Suprapubic skin (tissue), 4 donors: ENCODE data around the gene UMOD. TPM values are rescaled to one million over a fixed set of nuclear protein-coding genes. Genes with fewer than 3 reads are reported as not detected.

Experiments used
- DNase-seq, 2 donors: peaks; one replicate each; pipeline ENCODE4 v3.0.0-alpha.2; 2019; ENCODE audit warnings: low spot score in 2 of 2
- H3K27ac ChIP-seq: fragments of 200-600 bp; sonication (generic); one replicate; pipeline ENCODE4 v1.5.1; 2019
- H3K27me3 ChIP-seq: fragments of 200-600 bp; sonication (generic); one replicate; pipeline ENCODE4 v1.5.1; 2019
- H3K36me3 ChIP-seq: fragments of 200-600 bp; sonication (generic); one replicate; pipeline ENCODE4 v1.5.1; 2019
- H3K4me1 ChIP-seq: fragments of 200-600 bp; sonication (generic); one replicate; pipeline ENCODE4 v1.5.1; 2019
- H3K4me3 ChIP-seq: fragments of 200-600 bp; sonication (generic); one replicate; pipeline ENCODE4 v1.5.1; 2019; ENCODE audit warnings: mild to moderate bottlenecking
- H3K9me3 ChIP-seq: fragments of 200-600 bp; sonication (generic); one replicate; pipeline ENCODE4 v1.5.1; 2019
- EP300 ChIP-seq: sonication (generic); formaldehyde crosslinking; IDR thresholded peaks from one replicate; pipeline ENCODE4 v1.6.1; 2017; ENCODE audit warnings: antibody characterized with exemption
- POLR2A ChIP-seq, 2 donors: fragments of 450-650 bp; IDR thresholded peaks; one replicate each; pipeline ENCODE4 v1.6.1; 2017; ENCODE audit warnings: antibody characterized with exemption in 2 of 2, mild to moderate bottlenecking in 2 of 2, moderate library complexity in 2 of 2
- POLR2AphosphoS5 ChIP-seq, 3 donors: sonication (generic); formaldehyde crosslinking; IDR thresholded peaks; one replicate each; pipeline ENCODE4 v1.6.1; 2017; ENCODE audit warnings: antibody characterized with exemption in 3 of 3
- WGBS: methylation state at CpG from one replicate; pipeline ENCODE4 v1.1.5; 2018; 5-methylcytosine and 5-hydroxymethylcytosine counted together
- total RNA-seq, 4 donors: library from RNA; depleted of rRNA; stranded (reverse); fragments of >200 nt; gene quantifications; one replicate each; pipeline ENCODE4 v1.1.0, GENCODE V29; 2016
- TF ChIP-seq, protein P1 (sequence below), 2 donors: fragments of 200-600 bp in 1 of 2; fragments of 450-650 bp in 1 of 2; sonication (generic) in 1 of 2; IDR thresholded peaks; one replicate each; pipeline ENCODE4 v1.5.1; 2016 to 2019; ENCODE audit warnings: antibody characterized with exemption in 2 of 2, mild to moderate bottlenecking in 1 of 2, moderate library complexity in 1 of 2

The UMOD gene
- total RNA-seq, 4 donors from 2014 or later, result not detected

DNA sequence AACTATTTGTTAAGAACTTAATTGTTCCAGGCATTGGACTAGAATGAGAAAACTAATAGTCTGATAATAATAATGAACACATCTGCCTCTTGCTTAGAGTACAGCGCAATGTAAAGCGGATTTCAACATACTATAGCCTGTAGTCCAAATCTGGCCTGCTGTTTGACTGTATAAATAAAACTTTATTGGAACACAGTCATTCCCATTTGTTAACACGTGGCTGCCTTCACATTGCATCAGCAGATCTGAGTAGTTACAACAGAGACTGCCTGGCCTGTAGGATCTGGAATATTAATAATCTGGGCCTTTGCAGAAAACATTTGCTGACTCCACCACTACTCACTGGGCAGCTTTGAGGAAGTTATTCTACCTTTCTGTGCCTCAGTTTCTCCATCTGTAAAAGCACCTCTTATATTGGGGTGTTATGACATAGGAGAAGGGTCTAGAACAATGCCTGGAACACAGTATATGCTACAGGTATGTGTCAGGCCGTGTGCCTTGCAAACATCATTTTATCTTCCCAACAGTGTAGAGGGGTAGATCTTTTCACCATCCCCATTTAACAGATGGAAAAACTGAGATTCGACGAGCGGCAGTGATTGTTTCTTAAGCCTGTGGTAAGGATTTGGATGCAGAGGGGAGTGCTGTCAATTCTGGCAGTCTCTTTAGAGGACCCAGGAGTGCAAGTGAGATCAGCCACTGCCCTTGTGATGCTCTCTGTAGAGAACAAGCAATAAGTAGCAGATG is 29.9 kb upstream of the UMOD start:
- no peaks in the 10 kb centered on the region for H3K36me3 ChIP-seq
- 87% methylated on average over 7 of the region's 7 CpGs for WGBS
- peaks cover 12% of the 10 kb centered on the region for H3K27me3 ChIP-seq
- TF ChIP-seq POLR2AphosphoS5 (IDR thresholded peaks at IDR 0.05), result no peak
- TF ChIP-seq POLR2A (IDR thresholded peaks at IDR 0.05), result no peak
- TF ChIP-seq EP300, result no peak
- TF ChIP-seq, protein P1, sequence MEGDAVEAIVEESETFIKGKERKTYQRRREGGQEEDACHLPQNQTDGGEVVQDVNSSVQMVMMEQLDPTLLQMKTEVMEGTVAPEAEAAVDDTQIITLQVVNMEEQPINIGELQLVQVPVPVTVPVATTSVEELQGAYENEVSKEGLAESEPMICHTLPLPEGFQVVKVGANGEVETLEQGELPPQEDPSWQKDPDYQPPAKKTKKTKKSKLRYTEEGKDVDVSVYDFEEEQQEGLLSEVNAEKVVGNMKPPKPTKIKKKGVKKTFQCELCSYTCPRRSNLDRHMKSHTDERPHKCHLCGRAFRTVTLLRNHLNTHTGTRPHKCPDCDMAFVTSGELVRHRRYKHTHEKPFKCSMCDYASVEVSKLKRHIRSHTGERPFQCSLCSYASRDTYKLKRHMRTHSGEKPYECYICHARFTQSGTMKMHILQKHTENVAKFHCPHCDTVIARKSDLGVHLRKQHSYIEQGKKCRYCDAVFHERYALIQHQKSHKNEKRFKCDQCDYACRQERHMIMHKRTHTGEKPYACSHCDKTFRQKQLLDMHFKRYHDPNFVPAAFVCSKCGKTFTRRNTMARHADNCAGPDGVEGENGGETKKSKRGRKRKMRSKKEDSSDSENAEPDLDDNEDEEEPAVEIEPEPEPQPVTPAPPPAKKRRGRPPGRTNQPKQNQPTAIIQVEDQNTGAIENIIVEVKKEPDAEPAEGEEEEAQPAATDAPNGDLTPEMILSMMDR (IDR thresholded peaks at IDR 0.05), result no peak
- H3K4me1 ChIP-seq, result peaks cover 5% of the 10 kb centered on the region
- DNase-seq, result no peak
- H3K9me3 ChIP-seq, result no peaks in the 10 kb centered on the region
- no peak overlapping the region for H3K4me3 ChIP-seq
- H3K27ac ChIP-seq, result no peak overlapping the region

DNA sequence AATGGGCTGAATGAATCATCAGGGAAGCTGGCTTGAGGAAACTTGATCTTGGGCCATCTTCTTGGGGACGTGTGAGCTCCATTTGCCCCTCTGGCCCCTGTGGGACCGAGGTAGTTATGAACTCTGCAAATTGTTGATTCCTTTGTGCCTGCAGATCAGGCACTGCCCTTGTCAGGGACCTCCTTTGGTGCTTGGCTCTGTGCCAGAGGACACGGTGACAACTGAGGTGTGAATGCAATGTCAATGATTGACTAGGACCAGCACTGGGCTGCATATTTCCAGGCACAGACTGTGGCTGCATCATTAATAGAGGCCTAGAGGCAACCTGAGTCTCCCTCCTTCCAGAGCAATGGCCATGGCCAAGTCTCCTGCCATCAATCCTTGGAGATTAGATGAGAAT is 28.3 kb upstream of the UMOD start:
- H3K36me3 ChIP-seq, result no peaks in the 10 kb centered on the region
- no peak overlapping the region for H3K4me3 ChIP-seq
- H3K27me3 ChIP-seq, result peaks cover 6% of the 10 kb centered on the region
- H3K4me1 ChIP-seq, result peaks cover under 1% of the 10 kb centered on the region
- no peak overlapping the region for H3K27ac ChIP-seq
- DNase-seq, result no peak
- H3K9me3 ChIP-seq, result no peaks in the 10 kb centered on the region
- 53% methylated on average over 3 of the region's 3 CpGs for WGBS
- TF ChIP-seq POLR2AphosphoS5 (IDR thresholded peaks at IDR 0.05) (no peak), EP300 (no peak), POLR2A (IDR thresholded peaks at IDR 0.05) (no peak)
- TF ChIP-seq, protein P1 (IDR thresholded peaks at IDR 0.05), result no peak

DNA sequence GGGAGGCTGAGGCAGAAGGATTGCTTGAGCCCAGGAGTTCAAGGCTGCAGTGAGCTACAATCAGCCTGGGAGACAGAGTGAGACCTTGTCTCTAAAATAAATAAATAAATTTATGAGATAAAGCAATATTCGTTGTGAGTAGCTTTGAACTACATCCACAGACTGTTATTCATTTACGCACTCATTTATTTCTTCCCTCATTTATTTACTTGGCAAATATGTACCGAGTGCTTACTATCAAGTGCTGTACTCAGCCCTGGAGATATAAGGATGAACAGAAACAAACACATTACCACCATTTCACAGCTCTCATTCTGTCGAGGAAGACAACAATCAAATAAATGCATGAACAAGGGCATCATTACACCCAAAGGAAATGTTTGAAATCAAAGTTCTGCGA is 24.7 kb upstream of the UMOD start:
- Histone ChIP-seq H3K4me3 (no peak overlapping the region), H3K36me3 (no peaks in the 10 kb centered on the region), H3K27me3 (no peaks in the 10 kb centered on the region), H3K9me3 (no peaks in the 10 kb centered on the region), H3K27ac (no peak overlapping the region), H3K4me1 (no peaks in the 10 kb centered on the region)
- DNase-seq, result no peak
- no peak for TF ChIP-seq EP300
- no peak for TF ChIP-seq POLR2A (IDR thresholded peaks at IDR 0.05)
- TF ChIP-seq, protein P1 (IDR thresholded peaks at IDR 0.05), result no peak
- no peak for TF ChIP-seq POLR2AphosphoS5 (IDR thresholded peaks at IDR 0.05)
- 80% methylated on average over 5 of the region's 5 CpGs for WGBS

DNA sequence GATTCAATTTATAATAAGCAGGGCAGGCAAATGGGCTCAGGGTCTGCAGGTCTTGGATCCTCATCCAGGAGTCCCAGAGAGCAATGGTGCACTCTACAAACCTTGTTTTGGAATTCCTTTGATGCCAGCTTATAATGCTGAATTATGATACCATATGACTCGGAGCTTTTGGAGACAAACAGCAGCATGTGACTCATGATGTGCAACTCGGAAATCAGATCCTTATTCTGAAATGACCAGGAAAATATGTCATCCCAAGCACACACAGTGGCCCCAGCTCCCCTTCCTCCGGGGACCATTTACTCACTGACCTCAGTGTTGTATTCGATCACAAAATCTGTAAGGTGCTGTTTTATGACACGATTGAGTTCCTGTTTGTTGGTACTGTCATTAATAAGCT is 20.2 kb upstream of the UMOD start:
- no peaks in the 10 kb centered on the region for H3K9me3 ChIP-seq
- H3K27ac ChIP-seq, result no peak overlapping the region
- H3K36me3 ChIP-seq, result no peaks in the 10 kb centered on the region
- TF ChIP-seq POLR2AphosphoS5 (IDR thresholded peaks at IDR 0.05) (no peak), EP300 (no peak), POLR2A (IDR thresholded peaks at IDR 0.05) (no peak)
- TF ChIP-seq, protein P1 (IDR thresholded peaks at IDR 0.05), result no peak
- WGBS, result 61% methylated on average over 5 of the region's 5 CpGs
- H3K27me3 ChIP-seq, result peaks cover 10% of the 10 kb centered on the region
- no peaks in the 10 kb centered on the region for H3K4me1 ChIP-seq
- no peak for DNase-seq
- no peak overlapping the region for H3K4me3 ChIP-seq

DNA sequence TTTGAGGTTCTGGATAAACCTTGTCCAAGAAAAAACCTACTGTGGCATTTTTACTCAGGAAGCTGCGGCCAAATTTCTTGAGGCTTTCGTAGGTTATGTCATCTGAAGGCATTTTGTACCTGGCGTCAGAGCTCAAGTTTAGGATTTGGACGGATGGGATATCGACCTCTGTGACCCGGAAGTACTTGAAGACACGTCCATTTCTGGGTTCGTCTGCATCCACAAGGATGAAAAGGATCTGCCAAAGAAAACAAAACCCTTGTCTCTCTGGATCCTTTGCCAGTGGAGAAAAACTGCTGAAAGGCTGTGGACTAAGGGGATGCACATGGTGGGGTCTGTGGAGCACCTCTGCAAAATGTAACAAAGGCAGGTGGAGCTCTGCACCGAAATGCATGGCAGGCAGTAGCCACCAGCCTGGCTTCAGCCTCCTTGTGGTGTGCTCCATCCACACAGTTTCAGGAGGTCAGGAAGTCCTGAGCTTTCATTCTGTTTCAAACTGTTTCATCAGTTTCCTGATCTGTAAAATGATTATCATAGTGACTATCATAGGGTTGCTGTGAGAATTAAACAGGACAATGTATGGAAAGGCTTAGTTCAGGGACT is 17.0 kb upstream of the UMOD start:
- Histone ChIP-seq H3K9me3 (no peaks in the 10 kb centered on the region), H3K4me1 (no peaks in the 10 kb centered on the region), H3K36me3 (no peaks in the 10 kb centered on the region), H3K27ac (no peak overlapping the region), H3K4me3 (no peak overlapping the region), H3K27me3 (peaks cover 10% of the 10 kb centered on the region)
- whole genome bisulfite sequencing, result 76% methylated on average over 9 of the region's 9 CpGs
- DNase-seq, result no peak
- no peak for TF ChIP-seq POLR2AphosphoS5 (IDR thresholded peaks at IDR 0.05)
- TF ChIP-seq, protein P1 (IDR thresholded peaks at IDR 0.05), result no peak
- TF ChIP-seq EP300, result no peak
- no peak for TF ChIP-seq POLR2A (IDR thresholded peaks at IDR 0.05)
